ENCODE measurements around the gene SLIT3.

Gene SLIT3

DNA sequence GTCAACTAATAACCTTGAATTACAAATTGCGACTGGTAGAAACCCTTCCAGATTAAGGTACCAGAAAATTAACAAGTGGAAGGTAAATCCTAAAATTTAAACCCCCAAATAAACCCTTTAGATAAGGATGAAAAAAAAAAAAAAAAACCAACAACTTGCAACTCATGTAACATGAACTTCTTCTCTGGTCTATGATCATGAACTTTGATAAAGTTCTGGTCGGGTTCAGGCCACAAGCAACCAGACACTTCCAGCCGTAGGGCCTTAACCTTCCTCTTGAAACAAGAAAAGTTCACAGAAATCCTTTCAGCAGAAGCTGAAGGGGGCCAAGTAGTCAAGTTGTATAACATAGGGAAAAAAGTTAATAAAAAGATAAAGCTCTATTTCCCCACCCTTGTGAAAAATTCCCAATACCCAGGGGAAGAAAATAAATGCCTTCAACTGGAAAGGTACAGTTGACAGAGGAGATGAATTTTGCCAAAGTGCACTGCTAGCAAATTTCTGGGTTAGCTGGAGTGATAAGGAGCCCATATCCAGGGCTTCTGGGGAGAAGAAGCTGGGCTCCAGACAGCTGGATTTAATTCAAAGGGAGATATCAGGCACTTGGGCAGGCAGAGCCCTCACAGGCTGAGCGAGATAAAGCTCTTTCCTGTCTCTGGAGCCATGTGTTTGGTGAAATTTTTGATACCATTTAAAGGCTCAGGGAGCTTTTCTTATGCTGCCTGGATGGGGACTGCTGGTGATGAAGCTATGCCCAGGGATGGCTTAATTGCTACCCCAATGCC is 487.6 kb downstream of the SLIT3 start:
- DNase-seq, result no peak

DNA sequence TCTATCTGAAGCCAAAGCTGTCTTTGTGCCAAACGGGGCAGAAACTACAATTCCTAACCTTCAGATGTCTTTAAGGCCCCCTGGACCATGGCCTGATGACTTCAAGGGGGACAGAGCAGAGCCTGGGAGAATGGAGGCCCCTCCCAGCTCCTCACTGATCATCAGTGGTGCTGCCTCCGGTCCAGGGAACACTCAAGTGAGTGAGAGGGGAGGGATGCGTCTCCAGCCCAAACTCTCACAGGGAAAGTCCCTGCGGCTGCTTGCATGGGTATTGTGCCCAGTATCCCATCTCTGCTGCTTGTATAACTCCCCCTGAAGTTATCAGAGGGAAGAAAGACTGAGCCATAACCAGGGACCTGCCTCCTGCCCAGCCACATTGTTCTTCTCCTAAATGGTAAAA is 490.3 kb downstream of the SLIT3 start:
- DNase-seq, result no peak

DNA sequence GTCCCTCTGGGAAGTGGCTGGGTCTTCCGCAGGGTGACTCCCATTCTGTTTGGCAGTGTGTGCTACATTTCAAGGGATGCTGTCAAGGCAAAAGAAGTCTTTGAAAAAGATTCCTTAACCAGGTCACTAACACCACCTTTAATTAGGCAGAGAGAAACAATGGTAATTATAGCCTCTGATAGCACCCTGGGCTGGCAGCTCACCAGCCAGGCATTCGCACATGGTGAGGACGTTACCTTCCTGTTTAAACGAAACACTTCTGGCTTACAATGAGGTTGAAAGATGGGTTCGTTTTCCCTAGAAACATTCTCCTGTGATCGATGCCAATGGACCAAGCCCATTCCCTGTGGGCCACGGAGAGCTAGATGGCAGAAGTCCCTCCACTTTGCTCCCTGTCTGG is 491.7 kb downstream of the SLIT3 start:
- no peak for DNase-seq

DNA sequence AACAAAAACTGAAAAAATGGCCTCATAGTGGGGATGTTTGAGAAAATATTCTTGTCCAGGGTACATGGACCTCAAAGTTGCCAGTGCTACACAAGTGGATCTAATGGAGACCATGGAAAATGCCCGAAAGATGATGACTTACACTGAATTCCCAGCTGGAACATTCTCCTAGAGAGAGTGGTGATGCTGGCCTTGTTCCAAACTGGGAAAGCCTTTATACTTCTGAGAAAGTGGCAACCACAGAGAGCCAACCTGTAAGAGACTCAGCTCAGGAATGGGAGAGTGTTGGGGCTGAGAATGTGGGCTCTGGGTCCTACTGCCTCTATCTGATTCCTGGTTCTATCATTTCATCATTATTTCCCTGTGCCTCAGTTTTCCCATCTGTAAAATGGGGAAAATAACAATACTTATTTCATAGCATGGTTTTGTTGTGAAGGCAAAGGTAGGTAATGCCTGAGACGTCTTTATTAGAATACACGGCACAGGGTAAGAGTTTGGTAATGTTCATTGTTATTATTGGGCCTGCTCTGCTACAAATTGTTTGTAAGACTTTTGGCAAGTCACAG is 492.8 kb downstream of the SLIT3 start:
- DNase-seq, result no peak

DNA sequence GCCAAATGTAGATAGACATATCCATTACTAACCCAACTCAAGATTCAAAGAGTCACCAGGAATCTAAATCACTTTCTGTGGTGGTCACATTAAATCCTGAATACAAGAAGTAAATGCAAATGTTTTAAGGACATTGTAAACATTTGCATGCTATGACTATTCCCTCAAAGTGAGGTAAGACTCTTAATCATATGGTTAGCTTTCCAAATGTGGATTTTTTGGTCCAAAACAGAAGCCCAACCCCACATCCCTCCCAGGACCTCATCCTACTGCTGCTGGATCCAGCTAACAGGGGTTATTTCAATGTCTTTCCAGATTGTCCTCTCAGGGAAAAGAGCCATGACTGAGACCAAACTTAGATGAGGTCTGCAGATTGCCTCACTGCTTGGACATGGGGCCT is 493.7 kb downstream of the SLIT3 start:
- no peak for DNase-seq

DNA sequence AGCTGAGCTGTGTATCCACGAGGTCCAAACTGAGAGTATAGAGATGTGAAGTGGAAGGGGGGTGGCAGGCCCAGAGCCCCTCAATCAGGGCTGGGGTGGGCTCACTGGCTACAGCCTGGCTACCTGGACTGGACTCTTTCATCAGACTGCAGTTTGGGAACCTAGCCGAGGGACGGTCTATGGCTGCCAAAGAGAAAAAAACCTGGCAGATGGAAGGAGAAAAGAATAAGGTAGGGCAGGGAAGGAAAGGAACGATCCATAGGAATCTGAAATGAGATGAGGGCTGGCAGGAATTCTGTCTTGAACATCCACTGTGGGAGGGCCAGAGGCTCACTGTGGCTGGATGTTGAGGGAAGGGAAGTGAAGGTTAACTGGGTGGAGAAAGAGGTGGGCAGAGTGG is 497.4 kb downstream of the SLIT3 start:
- no peak for DNase-seq

DNA sequence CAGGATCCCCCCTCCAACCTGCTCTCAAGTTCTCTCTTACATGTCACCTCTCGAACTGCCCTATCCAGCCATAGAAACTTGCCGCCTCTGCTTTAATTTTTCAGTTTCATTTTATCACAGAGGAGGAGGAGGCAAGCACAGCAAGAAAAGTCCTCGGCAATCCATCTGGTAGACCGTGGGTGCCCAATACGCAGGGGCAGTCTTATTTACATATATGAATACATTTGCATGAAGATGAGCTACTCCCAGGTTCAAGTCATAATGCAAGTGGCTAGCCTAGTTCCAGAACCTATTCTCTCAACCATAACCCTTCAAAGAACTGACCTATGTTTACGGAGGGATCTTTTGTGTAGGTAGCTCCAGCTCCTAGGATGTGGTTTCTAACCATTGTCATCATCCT is 498.6 kb downstream of the SLIT3 start:
- DNase-seq, result no peak

DNA sequence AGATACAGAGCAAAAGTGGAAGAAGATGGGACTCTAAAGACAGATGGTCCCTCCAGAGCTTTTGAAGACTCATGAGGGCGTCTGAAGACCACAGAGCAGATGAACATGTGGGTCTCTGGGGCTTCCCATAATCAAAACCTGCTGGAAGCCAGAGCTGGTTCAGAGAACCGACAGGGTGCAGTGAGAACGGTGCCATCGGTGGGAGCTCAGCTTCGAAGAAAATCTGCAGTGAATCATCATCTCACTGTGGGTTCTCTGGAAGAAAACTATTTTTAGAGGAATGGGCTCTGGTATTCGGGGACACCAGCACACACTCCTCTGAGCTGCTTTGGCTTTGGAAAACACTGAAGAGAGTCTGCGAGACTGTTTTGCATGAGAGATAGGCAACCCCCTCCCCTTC is 499.4 kb downstream of the SLIT3 start:
- no peak for DNase-seq

DNA sequence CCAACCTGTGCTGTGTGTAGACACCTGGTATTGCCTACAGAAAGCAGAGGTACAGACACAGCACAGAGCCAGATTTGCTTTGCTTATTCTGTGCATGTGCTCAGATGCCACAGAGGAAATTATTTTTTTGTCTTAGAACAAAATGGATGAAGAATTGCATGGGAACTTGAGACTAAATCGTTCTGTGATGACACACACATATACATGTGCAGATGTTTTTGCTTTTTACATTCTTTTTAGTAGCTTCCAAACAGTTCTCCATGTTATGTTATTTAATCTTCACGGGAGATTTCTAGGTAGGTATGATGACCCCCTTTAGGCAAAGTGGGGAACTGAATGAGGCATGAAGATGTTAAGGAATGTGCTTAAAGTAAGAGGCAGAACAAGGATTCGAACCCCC is 500.2 kb downstream of the SLIT3 start:
- DNase-seq, result no peak

DNA sequence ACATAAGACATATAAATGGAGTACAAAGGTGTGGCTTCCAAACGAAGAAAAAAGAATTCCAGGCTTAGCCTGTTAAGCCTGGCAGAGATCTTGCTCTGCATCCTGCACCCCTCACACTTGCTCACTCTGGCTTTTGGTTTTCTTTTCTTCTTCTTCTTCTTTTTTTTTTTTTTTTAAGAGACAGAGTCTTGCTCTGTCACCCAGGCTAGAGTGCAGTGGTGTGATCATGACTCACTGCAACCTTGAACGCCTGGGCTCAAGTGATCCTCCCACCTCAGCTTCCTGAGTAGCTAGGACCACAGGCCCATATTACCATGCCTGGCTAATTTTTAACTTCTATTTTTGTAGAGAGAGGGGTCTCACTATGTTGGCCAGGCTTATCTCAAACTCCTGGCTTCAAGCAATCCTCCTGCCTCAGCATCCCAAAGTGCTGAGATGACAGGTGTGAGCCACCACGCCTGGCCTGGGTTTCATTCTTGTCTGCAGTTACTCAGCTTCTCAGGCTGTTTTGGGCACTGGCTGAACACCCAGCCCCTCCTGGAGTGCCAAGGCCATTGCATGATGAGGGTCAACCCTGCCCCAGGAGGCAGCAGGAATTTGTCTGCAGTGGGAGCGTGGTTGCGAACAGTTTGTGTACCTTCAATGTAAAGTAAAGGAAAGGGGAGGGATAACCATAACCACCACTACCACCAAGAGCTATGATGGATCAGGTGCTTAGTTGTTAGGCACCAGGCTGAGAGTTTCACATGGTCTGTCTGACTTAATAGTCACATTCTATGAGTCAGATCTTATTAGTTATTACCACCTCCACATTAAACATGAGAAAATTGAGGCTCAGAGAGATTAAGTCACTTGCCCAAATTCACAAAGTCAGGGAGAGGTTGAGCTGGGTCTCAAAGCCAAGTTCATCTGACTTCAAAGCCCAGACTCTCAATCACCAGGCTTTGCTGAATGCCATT is 502.6 kb downstream of the SLIT3 start:
- no peak for DNase-seq

DNA sequence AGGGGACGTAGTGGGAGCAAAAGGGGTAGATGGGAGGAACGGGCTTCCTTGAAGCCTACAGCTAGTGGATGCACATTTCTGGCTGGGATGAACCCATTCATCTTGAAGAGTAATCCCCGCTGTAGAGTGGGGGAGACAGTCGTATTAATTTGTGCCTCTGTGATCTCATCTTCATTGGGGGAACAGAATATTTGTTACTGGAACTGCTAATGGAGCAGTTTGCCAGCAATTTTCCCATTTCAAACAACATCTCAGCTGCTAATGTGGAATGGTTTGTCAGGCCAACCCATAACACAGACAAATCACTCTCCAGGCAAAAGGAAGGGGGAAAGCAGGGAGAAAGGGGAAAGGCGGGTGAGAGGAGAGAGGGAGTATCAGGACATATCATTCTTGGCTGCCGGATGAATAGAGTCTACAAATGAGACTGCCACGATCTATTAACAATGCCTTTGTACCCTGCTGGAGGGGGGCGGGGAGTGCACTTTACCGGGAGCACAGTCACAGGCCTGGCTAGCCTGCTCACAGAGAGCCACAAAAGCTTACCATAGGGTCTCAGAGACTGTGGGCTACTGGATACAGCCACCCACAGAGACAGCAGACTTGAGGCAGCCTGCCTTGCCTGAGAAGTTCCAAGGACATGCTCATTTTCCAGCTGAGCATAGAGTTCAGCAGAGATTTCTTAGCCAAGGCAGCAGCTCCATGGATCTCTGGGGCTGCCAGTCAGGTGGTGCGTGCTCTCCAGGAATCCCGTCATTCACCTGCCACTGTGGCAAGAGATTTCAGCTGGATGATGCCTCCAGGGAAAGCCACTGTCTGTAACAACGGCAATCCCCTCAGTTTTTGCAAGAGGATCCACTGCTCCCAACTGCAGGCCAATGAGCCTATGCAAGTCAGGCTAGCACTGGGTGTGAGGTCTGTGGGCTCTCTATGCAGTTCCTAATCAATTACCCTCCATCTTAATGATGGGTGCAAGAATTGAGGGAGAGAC is 504.1 kb downstream of the SLIT3 start:
- DNase-seq, result no peak

DNA sequence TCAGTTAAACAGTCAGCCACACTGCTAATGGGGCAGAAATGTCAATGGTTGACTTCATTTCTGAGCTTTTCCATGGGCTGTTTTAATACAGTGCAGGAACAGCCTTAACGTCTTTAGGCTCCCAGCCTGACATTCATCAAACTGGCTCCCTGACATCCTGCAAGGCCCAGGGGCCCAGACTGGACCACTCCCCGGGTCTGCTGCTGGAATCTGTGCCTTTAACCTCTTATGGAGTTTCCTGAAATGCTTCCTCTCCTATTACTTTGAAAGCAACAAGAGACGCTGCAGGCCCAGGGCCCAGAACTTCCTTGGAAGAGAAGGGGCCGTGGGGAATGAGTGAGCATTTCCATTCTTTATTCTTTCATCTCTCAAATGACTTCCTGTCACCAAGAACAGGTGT is 504.9 kb downstream of the SLIT3 start:
- no peak for DNase-seq

DNA sequence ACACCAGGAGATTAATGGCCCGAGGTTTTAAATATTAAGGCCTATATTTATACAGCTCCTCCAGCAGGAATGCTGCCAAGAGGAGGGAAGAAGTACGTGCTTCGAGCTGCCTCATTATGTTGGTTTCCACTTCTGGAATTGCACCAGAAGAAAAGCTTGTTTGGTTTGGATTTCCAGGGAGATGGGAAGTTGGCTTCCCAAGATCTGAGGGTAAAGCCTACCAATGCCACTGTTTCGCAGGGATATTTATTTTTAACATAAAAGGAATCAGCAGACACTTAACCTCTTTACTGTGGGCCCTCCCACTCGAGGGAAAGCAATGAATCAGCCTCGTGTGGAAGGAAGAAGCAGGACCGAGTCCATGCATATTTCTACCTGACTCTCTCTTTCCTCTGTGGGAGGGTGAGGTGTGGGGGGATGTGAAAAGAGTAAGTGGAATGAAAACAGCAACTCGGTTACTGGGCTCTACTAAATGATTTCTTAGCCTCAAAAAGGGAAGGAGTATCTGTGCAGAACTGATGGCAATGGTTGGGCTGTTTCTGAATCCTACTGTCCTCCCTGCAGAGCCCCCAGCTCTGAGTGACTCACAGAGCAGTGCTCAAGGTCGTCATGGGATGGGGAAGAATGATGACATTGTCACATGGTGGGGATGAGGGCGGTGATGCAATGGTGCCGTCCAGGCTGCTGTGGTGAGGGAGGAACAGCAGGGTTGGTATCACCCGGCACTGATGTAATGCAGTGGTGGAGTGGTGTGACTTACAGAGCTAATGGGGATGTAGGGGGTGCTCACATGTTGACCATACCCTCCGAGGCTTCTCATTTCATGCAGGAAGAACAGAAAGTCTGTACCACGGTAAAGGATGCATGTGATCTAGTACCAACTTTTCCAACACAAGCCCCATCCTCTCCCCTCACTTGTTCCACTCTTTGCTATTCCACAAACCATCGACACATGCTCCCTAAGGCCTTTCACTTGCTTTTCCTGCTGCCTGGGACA is 506.8 kb downstream of the SLIT3 start:
- DNase-seq, result no peak

DNA sequence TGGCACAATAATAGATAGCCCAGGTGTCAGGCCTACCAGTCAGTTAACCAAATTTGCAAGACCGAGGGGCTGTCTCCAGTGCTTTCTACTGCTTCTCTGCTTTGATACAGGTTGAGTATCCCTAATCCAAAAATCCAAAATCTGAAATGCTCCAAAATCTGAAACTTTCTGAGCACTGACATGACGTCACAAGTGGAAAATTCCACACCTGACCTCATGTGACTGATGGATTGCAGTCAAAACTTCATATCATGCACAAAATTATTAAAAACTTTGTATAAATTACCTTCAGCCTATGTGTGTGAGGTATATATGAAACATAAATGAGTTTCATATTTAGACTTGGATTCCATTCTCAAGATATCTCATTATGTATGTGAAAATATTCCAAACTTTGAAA is 508.3 kb downstream of the SLIT3 start:
- no peak for DNase-seq

DNA sequence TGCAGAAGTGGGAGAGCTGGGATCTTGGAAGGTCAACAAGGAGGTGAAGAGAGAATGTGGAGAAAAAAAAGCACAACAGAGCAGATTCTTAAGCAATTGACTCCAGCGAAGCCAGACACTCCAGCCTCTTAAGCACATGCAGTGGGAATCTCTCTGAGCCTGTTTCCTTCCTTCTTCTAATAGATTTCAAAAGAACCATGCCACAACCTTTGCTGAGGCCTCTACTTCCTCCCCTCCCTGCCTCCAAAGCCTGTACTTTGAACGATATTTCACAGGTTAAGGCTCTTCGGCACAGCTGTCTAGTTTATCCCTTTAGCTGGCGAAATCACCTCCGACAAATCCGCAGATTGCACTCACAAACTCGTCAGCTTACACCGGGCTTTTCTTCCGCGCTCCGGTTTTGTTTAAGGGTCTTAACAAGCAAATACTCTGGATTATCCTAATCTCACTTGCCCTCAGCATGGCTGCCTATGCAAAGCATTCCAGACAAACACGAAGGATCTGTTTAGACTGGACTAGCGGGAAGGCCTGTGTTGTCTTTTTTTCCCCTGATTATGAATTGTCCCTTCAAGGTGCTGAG is 510.2 kb downstream of the SLIT3 start:
- no peak for DNase-seq

DNA sequence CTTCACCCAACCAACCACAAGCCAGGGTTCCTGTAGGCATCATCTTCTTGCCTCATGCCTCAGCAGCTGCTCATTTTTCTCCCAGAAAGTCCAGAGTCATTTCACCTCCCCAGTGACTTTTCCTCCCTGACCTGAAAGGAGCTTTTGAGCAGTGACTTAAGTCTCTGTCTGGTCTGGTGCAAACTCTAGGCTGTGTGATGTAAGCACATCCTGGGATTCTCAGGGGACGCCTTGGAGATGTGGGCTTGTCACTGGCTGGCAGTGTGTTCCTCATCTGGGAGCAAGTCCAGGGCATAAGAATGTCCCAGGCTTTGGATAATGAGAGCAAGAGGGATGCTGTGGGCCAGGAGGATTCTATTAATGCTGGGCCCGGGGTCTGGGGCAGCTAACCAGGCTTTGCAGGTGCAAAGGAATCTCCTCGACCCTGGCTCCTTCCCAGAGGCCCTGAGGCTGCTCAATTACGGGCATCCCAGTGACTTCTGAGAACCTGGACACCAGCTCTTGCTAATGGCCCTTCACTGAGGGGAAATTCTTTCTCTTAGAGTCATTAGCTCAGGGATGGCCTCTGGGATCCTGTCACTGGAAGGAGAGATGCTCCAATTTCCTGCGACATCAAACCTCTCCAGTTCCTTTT is 510.8 kb downstream of the SLIT3 start:
- no peak for DNase-seq

DNA sequence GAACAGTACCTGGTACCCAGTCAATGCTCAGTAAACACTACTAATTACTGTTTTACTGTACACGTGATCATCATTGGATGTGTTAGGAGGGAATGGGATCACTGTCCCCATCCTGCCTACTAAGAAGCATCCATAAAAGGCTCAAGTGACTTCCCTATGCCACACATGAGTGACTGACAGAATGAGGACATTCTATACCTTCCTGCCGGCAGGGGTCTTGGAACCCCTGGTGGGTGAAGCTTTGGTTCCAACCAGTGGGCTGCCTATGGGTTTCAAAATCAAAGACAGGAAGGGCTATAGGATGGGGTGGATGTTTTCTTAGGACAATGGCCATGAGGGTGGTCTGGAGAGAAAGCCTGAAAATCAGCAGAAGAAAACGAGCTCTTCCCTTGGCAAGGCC is 512.2 kb downstream of the SLIT3 start:
- DNase-seq, result no peak

DNA sequence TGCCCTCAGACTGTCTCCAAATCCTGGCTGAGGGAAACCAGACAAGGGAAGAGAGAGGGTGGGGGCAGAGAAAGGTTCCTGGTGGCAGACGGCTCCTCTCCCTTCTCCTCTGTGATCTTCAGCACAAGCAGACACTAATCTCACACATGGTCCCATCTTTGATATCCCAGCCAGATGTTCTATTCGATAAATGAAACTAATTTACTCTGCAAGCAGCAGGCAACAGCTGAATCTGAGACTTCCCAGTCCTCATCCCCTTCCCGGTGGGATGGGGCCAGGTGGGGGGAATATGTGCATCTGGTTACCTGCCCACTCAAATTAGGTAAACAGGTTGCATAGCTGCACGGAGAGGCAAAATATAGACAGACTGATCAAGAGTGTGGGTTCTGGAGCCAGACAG is 512.8 kb downstream of the SLIT3 start:
- DNase-seq, result no peak

DNA sequence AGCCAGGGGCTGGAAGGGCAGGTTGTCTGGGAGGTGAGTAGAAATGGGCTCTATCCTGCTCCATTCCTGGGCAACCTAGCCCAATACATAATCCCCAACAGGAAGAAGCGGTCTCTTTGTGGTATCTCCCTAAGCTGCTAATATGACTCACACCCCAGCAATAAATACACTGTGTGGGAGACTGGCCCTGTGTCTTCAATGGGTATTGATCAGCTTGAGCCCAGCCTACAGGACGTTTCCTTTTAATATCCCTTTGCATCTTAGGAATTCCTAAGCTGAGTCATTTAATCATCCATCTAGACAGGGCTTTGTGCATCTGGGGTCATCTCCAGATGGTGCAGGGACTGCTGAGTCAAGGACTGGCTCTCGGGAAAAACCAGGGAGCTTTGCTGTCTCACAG is 514.8 kb downstream of the SLIT3 start:
- no peak for DNase-seq

DNA sequence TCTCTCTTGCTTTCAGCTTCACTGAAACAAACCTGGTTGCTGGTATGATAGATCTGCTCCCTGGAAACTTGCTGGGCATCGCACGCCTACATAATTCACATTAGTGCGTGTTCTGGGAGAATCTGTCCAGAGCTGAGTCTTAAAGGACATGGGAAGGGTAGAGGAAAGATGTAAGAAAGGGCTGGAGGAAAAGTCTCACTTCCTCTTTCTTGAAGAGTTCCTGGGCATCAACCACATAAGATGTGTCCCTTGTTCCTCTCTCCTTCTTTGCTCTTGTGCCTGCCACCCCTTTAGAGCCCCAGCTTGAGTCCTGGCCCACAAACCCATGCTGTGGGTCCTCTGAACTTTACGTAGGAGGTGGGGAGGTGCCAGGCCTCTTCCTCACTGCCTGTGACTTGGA is 516.5 kb downstream of the SLIT3 start:
- DNase-seq, result no peak

Measured in activated CD4-positive, CD25-positive, alpha-beta regulatory T cell treated with anti-CD3 and anti-CD28 coated beads, Interleukin-2, amount 50 U/mL, for 72 hours (primary cell).